Measurements from ENCODE around the gene ZNF827. TPM values are rescaled to one million over a fixed set of nuclear protein-coding genes. Genes with fewer than 3 reads are reported as not detected.

The ZNF827 gene
- total RNA-seq, 1 donor from 2014 or later, result 23.8 TPM

- H3K9me3 Mint-ChIP-seq (ENCODE audit: low read depth), result peaks cover 25% of the 10 kb centered on the region
- H3K27ac Mint-ChIP-seq (ENCODE audit: unreplicated experiment), result no peak overlapping the region
Observed at GRCh38 chr4:145709336-145709735, 229.3 kb downstream of the ZNF827 start.

More at GRCh38 chr4:145709336-145709735, 229.3 kb downstream of the ZNF827 start:
- Mint-ChIP-seq H3K4me3 (ENCODE audit: unreplicated experiment) (no peak overlapping the region), H3K4me1 (ENCODE audit: low read depth) (peaks cover 7% of the 10 kb centered on the region), H3K27me3 (ENCODE audit: low read depth) (no peaks in the 10 kb centered on the region), H3K36me3 (ENCODE audit: low read depth) (peaks cover 5% of the 10 kb centered on the region)
- TF ChIP-seq CTCF (IDR thresholded peaks at IDR 0.05), result no peak
- DNase-seq (ENCODE audit: low spot score), result no peak

Other genes starting within 250 kb of the ZNF827 start
- gene LSM6, start 236.9 kb upstream of the ZNF827 start, total RNA-seq, result 14.1 to 17.5 TPM (median 15.3 TPM) in 3 replicates

Data from chondrocyte (in vitro differentiated cells).